Hepatocyte (in vitro differentiated cells): ENCODE results near the gene OR52H1. TPM values are rescaled to one million over a fixed set of nuclear protein-coding genes. Genes with fewer than 3 reads are reported as not detected.

Experiments used
- DNase-seq: peaks from one replicate; pipeline ENCODE4 v3.0.0-alpha.2; 2016; ENCODE audit warnings: low spot score
- H2AFZ ChIP-seq: fragments of 200-600 bp; sonication (generic); 2 replicates; pipeline ENCODE4 v1.6.0; 2016; ENCODE audit warnings: antibody characterized with exemption, mild to moderate bottlenecking
- H3K27ac ChIP-seq: fragments of 200-600 bp; sonication (generic); 2 replicates; pipeline ENCODE4 v1.5.1; 2016; ENCODE audit warnings: mild to moderate bottlenecking
- H3K27me3 ChIP-seq: fragments of 200-600 bp; sonication (generic); 2 replicates; pipeline ENCODE4 v1.6.1; 2016
- H3K36me3 ChIP-seq: fragments of 200-600 bp; sonication (generic); replicated peaks from 2 replicates; pipeline ENCODE4 v1.5.1; 2016; ENCODE audit warnings: low read depth; ENCODE audit not compliant: insufficient read depth
- H3K4me1 ChIP-seq: fragments of 200-600 bp; sonication (generic); 2 replicates; pipeline ENCODE4 v1.5.1; 2016; ENCODE audit warnings: mild to moderate bottlenecking, moderate library complexity; ENCODE audit not compliant: insufficient read depth
- H3K4me2 ChIP-seq: fragments of 200-600 bp; sonication (generic); 2 replicates; pipeline ENCODE4 v1.6.0; 2016
- H3K4me3 ChIP-seq: fragments of 200-600 bp; sonication (generic); 2 replicates; pipeline ENCODE4 v1.5.1; 2016; ENCODE audit warnings: mild to moderate bottlenecking
- H3K79me2 ChIP-seq: fragments of 200-600 bp; sonication (generic); 2 replicates; pipeline ENCODE4 v1.6.0; 2017; ENCODE audit warnings: mild to moderate bottlenecking
- H3K9me2 ChIP-seq: fragments of 200-600 bp; sonication (generic); replicated peaks from 2 replicates; pipeline ENCODE4 v1.6.0; 2017; ENCODE audit warnings: mild to moderate bottlenecking; ENCODE audit not compliant: insufficient read depth
- H3K9me3 ChIP-seq: fragments of 200-600 bp; sonication (generic); 2 replicates; pipeline ENCODE4 v1.5.1; 2016; ENCODE audit warnings: low read depth, mild to moderate bottlenecking
- H4K20me1 ChIP-seq: fragments of 200-600 bp; sonication (generic); 2 replicates; pipeline ENCODE4 v1.6.0; 2016; ENCODE audit warnings: mild to moderate bottlenecking; ENCODE audit not compliant: insufficient read depth, poor library complexity, severe bottlenecking
- CTCF ChIP-seq: fragments of 200-600 bp; sonication (generic); IDR thresholded peaks from 2 replicates; pipeline ENCODE4 v1.5.1; 2016; ENCODE audit warnings: antibody characterized with exemption, mild to moderate bottlenecking; ENCODE audit not compliant: poor library complexity
- EZH2 ChIP-seq: fragments of 200-600 bp; sonication (generic); IDR thresholded peaks from 2 replicates; pipeline ENCODE4 v1.6.1; 2016; ENCODE audit warnings: antibody characterized with exemption, mild to moderate bottlenecking, borderline replicate concordance
- EZH2phosphoT487 ChIP-seq: fragments of 200-600 bp; sonication (generic); IDR thresholded peaks from one replicate; pipeline ENCODE4 v1.6.1; 2018; ENCODE audit warnings: antibody characterized with exemption, mild to moderate bottlenecking, low read depth, moderate library complexity; ENCODE audit not compliant: unreplicated experiment, severe bottlenecking
- WGBS: methylation state at CpG from one replicate; pipeline ENCODE4 v1.1.6; 2016; ENCODE audit warnings: low lambda C conversion rate; ENCODE audit errors: missing lambda C conversion rate; 5-methylcytosine and 5-hydroxymethylcytosine counted together
- polyA plus RNA-seq: library from polyadenylated mRNA; unstranded; fragments of >200 nt; fragmentation: Nextera tagmentation; extraction: Ambion mirVana; gene quantifications from 2 replicates; pipeline ENCODE4 v1.2.1, GENCODE V29; 2016
- total RNA-seq: library from RNA; depleted of rRNA; stranded (reverse); fragments of >200 nt; gene quantifications from 2 replicates; pipeline ENCODE4 v1.2.3, GENCODE V29; 2014

Gene OR52H1
- total and polyA plus RNA-seq, 2 experiments from 2014 or later = not detected

GRCh38 chr11:5531053-5531831, 17.1 kb downstream of the OR52H1 start:
- Histone ChIP-seq H2AFZ (no peak overlapping the region), H3K4me1 (no peaks in the 10 kb centered on the region), H3K9me2 (no peaks in the 10 kb centered on the region), H4K20me1 (no peaks in the 10 kb centered on the region), H3K4me3 (no peak overlapping the region), H3K36me3 (no peaks in the 10 kb centered on the region), H3K4me2 (no peak overlapping the region), H3K9me3 (no peaks in the 10 kb centered on the region), H3K27ac (no peak overlapping the region), H3K27me3 (no peaks in the 10 kb centered on the region), H3K79me2 (no peaks in the 10 kb centered on the region)
- DNase-seq = no peak
- 59% methylated on average over 2 of the region's 2 CpGs for WGBS
- no peak for TF ChIP-seq CTCF

GRCh38 chr11:5528495-5528894, 19.8 kb downstream of the OR52H1 start:
- no peak overlapping the region for H3K4me3 ChIP-seq
- no peak overlapping the region for H3K4me2 ChIP-seq
- no peak for DNase-seq
- no peak overlapping the region for H2AFZ ChIP-seq
- H3K4me1 ChIP-seq = no peaks in the 10 kb centered on the region
- WGBS = 75% methylated on average over 1 of the region's 1 CpG
- H3K9me3 ChIP-seq = no peaks in the 10 kb centered on the region
- no peaks in the 10 kb centered on the region for H3K79me2 ChIP-seq
- no peak for TF ChIP-seq EZH2phosphoT487
- TF ChIP-seq EZH2 = no peak
- TF ChIP-seq CTCF = no peak
- H3K27me3 ChIP-seq = no peaks in the 10 kb centered on the region
- no peaks in the 10 kb centered on the region for H3K9me2 ChIP-seq
- H3K36me3 ChIP-seq = no peaks in the 10 kb centered on the region
- no peaks in the 10 kb centered on the region for H4K20me1 ChIP-seq
- no peak overlapping the region for H3K27ac ChIP-seq

DNA sequence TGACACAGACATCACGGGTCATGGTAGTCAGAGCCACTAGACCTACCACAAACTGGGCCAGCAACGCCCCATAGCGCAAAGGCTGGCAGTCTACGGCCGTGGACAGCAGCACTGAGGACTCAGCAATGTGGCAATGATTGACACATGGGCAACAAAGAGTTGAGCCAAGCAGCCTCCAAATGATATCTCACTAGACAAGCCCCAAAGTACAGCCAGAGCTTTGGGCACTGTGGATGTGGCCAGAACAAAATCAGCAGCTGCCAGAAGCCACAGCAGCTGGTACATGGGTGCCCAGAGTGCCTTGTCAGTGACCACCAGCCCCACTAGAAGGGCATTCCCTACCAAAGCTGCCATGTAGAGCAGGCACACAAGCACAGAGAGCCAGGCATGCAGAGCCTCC, 20.6 kb downstream of the OR52H1 start:
- Histone ChIP-seq H3K27me3 (no peaks in the 10 kb centered on the region), H3K79me2 (no peaks in the 10 kb centered on the region), H2AFZ (no peak overlapping the region), H3K4me3 (no peak overlapping the region), H4K20me1 (no peaks in the 10 kb centered on the region), H3K4me2 (no peak overlapping the region), H3K27ac (no peak overlapping the region), H3K4me1 (no peaks in the 10 kb centered on the region), H3K36me3 (no peaks in the 10 kb centered on the region), H3K9me2 (no peaks in the 10 kb centered on the region), H3K9me3 (no peaks in the 10 kb centered on the region)
- WGBS = 96% methylated on average over 5 of the region's 5 CpGs
- no peak for TF ChIP-seq EZH2
- no peak for TF ChIP-seq EZH2phosphoT487
- no peak for DNase-seq

- H3K4me3 ChIP-seq = no peak overlapping the region
- H3K9me3 ChIP-seq = no peaks in the 10 kb centered on the region
- H2AFZ ChIP-seq = no peak overlapping the region
- H3K4me2 ChIP-seq = no peak overlapping the region
- no peaks in the 10 kb centered on the region for H3K9me2 ChIP-seq
- 70% methylated on average over 3 of the region's 3 CpGs for whole genome bisulfite sequencing
- TF ChIP-seq EZH2 = no peak
- TF ChIP-seq EZH2phosphoT487 = no peak
- no peak for TF ChIP-seq CTCF
- H3K79me2 ChIP-seq = no peaks in the 10 kb centered on the region
- H3K27ac ChIP-seq = no peak overlapping the region
- H4K20me1 ChIP-seq = no peaks in the 10 kb centered on the region
- no peak for DNase-seq
- no peaks in the 10 kb centered on the region for H3K27me3 ChIP-seq
- no peaks in the 10 kb centered on the region for H3K4me1 ChIP-seq
- H3K36me3 ChIP-seq = no peaks in the 10 kb centered on the region
Measured at GRCh38 chr11:5524756-5525155, 23.6 kb downstream of the OR52H1 start.
